Skeletal muscle satellite cell (primary cell): ENCODE data around the gene AGAP9. TPM values are rescaled to one million over a fixed set of nuclear protein-coding genes. Genes with fewer than 3 reads are reported as not detected.
"Not testable (repeated sequence)": the region's sequence is repeated elsewhere in the genome, so short reads cannot be mapped to it uniquely, and the experiment has no call there.

ENCODE experiments used
- H3K27me3 ChIP-seq: 2 replicates; pipeline ENCODE4 v1.7.0; 2013; ENCODE audit warnings: low read length; ENCODE audit not compliant: control insufficient read depth, insufficient read depth
- H3K36me3 ChIP-seq: 2 replicates; pipeline ENCODE4 v1.7.0; 2013; ENCODE audit warnings: mild to moderate bottlenecking, control low read depth, low read length; ENCODE audit not compliant: insufficient read depth
- H3K4me1 ChIP-seq: 2 replicates; pipeline ENCODE4 v1.7.0; 2013; ENCODE audit warnings: low read length; ENCODE audit not compliant: control insufficient read depth, insufficient read depth
- H3K4me2 ChIP-seq: 2 replicates; pipeline ENCODE4 v1.7.0; 2013; ENCODE audit warnings: mild to moderate bottlenecking, low read length
- H3K4me3 ChIP-seq: 2 replicates; pipeline ENCODE4 v1.7.0; 2013; ENCODE audit warnings: low read length
- H3K9ac ChIP-seq: 2 replicates; pipeline ENCODE4 v1.7.0; 2013; ENCODE audit warnings: mild to moderate bottlenecking, low read depth, low read length, moderate library complexity
- H3K9me3 ChIP-seq: replicated peaks from 2 replicates; pipeline ENCODE4 v1.7.0; 2013; ENCODE audit warnings: mild to moderate bottlenecking, control low read depth, low read length
- small RNA-seq: library from RNA; depleted of rRNA; stranded (forward); fragments of <200 nt; gene quantifications from one replicate; pipeline ENCODE3, GENCODE V24; 2012

Gene AGAP9

GRCh38 chr10:47455350-47456078 lies 67.9 kb downstream of the AGAP9 start:
- not testable (repeated sequence) for H3K36me3 ChIP-seq, H3K9ac ChIP-seq, H3K4me3 ChIP-seq, H3K4me2 ChIP-seq, H3K4me1 ChIP-seq, H3K9me3 ChIP-seq
- peaks cover 38% of the 10 kb centered on the region for H3K27me3 ChIP-seq

DNA sequence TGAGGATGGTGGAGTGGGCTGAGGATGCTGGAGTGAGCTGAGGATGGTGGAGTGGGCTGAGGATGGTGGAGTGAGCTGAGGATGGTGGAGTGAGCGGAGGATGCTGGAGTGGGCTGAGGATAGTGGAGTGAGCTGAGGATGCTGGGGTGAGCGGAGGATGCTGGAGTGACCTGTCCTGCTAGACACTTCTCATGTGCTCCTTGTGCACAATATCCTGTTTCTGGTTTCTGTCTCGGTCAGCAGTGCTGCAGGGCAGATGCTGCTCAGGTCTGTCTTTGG lies 68.7 kb downstream of the AGAP9 start:
- Histone ChIP-seq H3K4me2 (no peak overlapping the region), H3K4me1 (peaks cover 8% of the 10 kb centered on the region), H3K36me3 (no peaks in the 10 kb centered on the region), H3K9me3 (no peaks in the 10 kb centered on the region), H3K4me3 (no peak overlapping the region), H3K27me3 (peaks cover 46% of the 10 kb centered on the region), H3K9ac (no peak overlapping the region)

DNA sequence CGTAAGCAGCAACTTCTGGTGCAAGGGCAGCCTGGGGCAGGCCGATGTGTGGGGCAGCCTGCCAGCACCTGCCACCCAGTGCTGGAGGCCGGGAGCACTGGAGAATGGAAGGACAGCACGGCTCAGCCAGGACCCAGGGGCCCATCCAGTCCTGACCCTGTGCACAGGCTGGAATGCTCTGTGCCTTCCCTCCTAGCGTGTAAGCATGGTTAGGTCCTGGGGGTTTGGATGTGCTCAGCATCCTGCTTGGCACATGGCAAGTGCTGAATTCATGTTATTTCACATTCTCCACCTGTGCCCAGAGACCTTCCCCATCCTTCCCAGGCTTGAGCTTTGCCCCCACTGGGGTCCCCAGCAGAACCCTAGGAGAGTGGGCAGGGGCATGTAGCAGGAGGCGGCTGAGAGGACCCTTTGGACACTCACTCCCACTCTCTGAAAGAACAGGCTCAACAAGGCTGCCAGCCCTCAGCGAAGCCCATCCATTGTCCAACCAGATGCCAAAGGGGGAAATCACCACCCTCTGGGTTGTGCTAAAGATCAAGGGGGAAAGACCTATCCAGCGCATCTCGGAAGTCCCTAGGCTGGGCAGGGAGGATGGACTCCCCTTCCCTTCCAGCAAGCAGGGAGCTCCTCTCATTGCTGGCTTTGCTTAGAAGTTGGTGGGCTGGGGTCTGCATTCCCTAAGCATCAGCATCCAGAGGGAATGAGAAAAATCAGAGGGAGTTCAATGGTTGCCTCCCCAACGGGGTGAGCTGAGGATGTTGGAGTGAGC lies 69.2 kb downstream of the AGAP9 start:
- H3K4me3 ChIP-seq = no peak overlapping the region
- H3K4me2 ChIP-seq = no peak overlapping the region
- H3K36me3 ChIP-seq = no peaks in the 10 kb centered on the region
- peaks cover 8% of the 10 kb centered on the region for H3K4me1 ChIP-seq
- peaks cover 49% of the 10 kb centered on the region for H3K27me3 ChIP-seq
- H3K9ac ChIP-seq = no peak overlapping the region
- H3K9me3 ChIP-seq = no peaks in the 10 kb centered on the region

DNA sequence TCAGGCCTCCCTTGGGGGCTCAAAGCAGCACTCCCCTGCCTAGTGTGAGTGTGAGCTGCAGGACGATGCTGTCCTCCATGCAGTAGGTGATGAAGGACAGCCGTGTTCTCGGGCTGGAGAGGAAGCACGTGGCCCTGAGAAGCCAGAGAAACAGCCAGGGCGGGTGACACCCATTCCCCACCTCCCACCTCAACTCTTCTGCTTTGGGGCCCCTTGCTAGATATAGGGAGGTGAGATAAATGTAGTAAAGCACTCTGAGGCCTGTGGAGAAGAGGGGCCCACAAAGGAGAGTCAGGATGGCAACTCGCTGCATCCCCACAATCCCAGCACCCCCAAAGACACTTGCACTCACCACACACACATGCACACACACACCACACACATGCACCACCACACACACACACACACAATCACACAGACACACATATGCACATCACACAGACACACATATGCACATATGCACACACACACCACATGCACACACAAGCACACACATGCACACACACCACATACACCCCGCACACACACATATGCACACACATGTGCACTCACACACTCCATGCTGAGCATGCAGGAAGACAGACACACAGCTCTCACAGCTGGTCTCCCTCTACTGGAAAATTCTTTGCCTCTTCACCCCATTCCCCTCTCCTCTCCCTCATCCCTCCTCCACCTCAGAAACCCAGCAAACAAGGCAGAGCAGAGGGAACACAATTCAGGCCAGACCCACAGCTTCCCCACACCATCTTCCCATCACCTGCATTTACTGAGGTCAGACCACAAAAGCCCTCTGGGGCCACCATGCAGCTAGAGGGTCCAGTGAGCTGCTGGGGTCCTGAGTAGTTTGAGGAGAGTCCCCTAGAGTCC lies 70.1 kb downstream of the AGAP9 start:
- H3K9me3 ChIP-seq = no peaks in the 10 kb centered on the region
- peaks cover 51% of the 10 kb centered on the region for H3K27me3 ChIP-seq
- no peak overlapping the region for H3K4me3 ChIP-seq
- H3K9ac ChIP-seq = no peak overlapping the region
- H3K4me2 ChIP-seq = no peak overlapping the region
- H3K36me3 ChIP-seq = no peaks in the 10 kb centered on the region
- H3K4me1 ChIP-seq = peaks cover 3% of the 10 kb centered on the region

- H3K36me3 ChIP-seq = no peaks in the 10 kb centered on the region
- peaks cover 51% of the 10 kb centered on the region for H3K27me3 ChIP-seq
- no peaks in the 10 kb centered on the region for H3K4me1 ChIP-seq
- no peak overlapping the region for H3K4me3 ChIP-seq
- no peak overlapping the region for H3K4me2 ChIP-seq
- no peaks in the 10 kb centered on the region for H3K9me3 ChIP-seq
- no peak overlapping the region for H3K9ac ChIP-seq
Measured at GRCh38 chr10:47452495-47453140, 70.8 kb downstream of the AGAP9 start.

- Histone ChIP-seq H3K4me2 (no peak overlapping the region), H3K27me3 (peaks cover 51% of the 10 kb centered on the region), H3K9me3 (no peaks in the 10 kb centered on the region), H3K4me3 (no peak overlapping the region), H3K9ac (no peak overlapping the region), H3K36me3 (no peaks in the 10 kb centered on the region), H3K4me1 (no peaks in the 10 kb centered on the region)
Measured at GRCh38 chr10:47451998-47452494, 71.4 kb downstream of the AGAP9 start.

Small RNAs within 50 kb of the gene (small RNA-seq; reads per million reads assigned to genes)
- not detected for gene AL591684.3
- not detected for gene RNA5SP312
